ENCODE measurements around the gene LDLRAD3.

The LDLRAD3 gene

DNA sequence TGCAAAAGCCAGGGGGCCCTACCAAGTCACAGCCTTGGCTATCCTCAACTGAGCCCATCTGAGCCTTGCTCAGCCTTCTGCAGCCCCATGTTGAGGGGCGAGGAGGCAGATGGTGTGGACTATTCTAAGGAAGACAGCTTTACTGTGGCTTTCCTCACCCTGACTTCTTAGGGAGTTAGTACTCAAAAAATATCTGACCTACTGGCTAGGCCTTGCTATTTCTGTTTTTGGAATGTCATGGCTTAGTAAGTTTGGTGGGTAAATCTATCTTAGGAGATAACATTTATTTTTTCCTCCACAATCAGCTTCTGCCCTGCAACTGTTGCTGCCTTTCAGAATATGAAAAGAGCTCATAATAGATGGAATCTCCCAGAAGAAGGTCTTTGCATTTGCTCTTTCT lies 80.9 kb downstream of the LDLRAD3 start:
- Histone ChIP-seq H3K4me2 (ENCODE audit: low read depth, low read length, poor library complexity, severe bottlenecking) (no peak overlapping the region), H3K36me3 (ENCODE audit: insufficient read depth, low read length) (no peaks in the 10 kb centered on the region)

DNA sequence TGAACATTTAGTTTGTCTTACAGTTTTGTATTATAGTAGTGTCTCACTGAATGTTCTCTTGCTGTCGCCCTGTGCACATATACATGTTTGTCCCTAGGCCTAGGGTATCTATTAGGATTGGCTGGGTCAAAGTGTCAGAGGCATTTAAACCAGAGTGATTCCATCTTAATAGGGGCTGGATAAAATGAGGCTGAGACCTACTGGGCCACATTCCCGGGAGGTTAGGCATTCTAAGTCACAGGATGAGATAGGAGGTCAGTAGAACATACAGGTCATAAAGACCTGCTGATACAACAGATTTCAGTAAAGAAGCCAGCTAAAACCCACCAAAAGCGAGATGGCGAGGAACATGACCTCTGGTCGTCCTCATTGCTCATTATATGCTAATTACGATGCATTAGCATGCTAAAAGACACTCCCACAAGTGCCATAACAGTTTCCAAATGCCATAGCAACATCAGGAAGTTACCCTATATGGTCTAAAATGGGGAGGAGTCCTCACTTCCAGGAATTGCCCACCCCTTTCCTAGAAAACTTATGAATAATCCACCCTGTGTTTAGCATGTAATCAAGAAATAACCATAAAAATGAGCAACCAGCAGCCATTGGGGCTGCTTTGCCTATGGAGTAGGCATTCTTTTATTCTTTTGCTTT lies 82.6 kb downstream of the LDLRAD3 start:
- Histone ChIP-seq H3K36me3 (ENCODE audit: insufficient read depth, low read length) (no peaks in the 10 kb centered on the region), H3K4me2 (ENCODE audit: low read depth, low read length, poor library complexity, severe bottlenecking) (no peak overlapping the region), H3K9me3 (ENCODE audit: insufficient read depth, low read depth, low read length) (no peaks in the 10 kb centered on the region), H3K9ac (ENCODE audit: low read depth, low read length, poor library complexity, severe bottlenecking) (no peak overlapping the region), H3K79me2 (ENCODE audit: insufficient read depth, low read length) (no peaks in the 10 kb centered on the region), H3F3A (ENCODE audit: low read depth) (no peaks in the 10 kb centered on the region), H3K4me1 (ENCODE audit: insufficient read depth, low read length, poor library complexity, severe bottlenecking) (peaks cover 8% of the 10 kb centered on the region), H3K4me3 (ENCODE audit: low read length, poor library complexity, severe bottlenecking) (no peak overlapping the region), H3K9me2 (replicated peaks; ENCODE audit: low read depth, low read length) (no peaks in the 10 kb centered on the region), H2AFZ (ENCODE audit: low read length) (no peak overlapping the region), H4K20me1 (ENCODE audit: insufficient read depth, low read length, poor library complexity, severe bottlenecking) (no peaks in the 10 kb centered on the region), H3K27me3 (ENCODE audit: insufficient read depth, low read length, poor library complexity, severe bottlenecking) (no peaks in the 10 kb centered on the region)
- no peak for TF ChIP-seq EZH2phosphoT487 (IDR thresholded peaks at IDR 0.05; ENCODE audit: borderline replicate concordance)
- TF ChIP-seq, protein P1, sequence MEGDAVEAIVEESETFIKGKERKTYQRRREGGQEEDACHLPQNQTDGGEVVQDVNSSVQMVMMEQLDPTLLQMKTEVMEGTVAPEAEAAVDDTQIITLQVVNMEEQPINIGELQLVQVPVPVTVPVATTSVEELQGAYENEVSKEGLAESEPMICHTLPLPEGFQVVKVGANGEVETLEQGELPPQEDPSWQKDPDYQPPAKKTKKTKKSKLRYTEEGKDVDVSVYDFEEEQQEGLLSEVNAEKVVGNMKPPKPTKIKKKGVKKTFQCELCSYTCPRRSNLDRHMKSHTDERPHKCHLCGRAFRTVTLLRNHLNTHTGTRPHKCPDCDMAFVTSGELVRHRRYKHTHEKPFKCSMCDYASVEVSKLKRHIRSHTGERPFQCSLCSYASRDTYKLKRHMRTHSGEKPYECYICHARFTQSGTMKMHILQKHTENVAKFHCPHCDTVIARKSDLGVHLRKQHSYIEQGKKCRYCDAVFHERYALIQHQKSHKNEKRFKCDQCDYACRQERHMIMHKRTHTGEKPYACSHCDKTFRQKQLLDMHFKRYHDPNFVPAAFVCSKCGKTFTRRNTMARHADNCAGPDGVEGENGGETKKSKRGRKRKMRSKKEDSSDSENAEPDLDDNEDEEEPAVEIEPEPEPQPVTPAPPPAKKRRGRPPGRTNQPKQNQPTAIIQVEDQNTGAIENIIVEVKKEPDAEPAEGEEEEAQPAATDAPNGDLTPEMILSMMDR (conservative IDR thresholded peaks at IDR 0.05; ENCODE audit: low read length) = no peak

More for the DNA sequence above, 80.9 kb downstream of the LDLRAD3 start:
- Histone ChIP-seq H3K27me3 (ENCODE audit: insufficient read depth, low read length, poor library complexity, severe bottlenecking) (no peaks in the 10 kb centered on the region), H3F3A (ENCODE audit: low read depth) (no peaks in the 10 kb centered on the region), H3K4me1 (ENCODE audit: insufficient read depth, low read length, poor library complexity, severe bottlenecking) (peaks cover 8% of the 10 kb centered on the region), H3K79me2 (ENCODE audit: insufficient read depth, low read length) (no peaks in the 10 kb centered on the region), H3K9me2 (replicated peaks; ENCODE audit: low read depth, low read length) (no peaks in the 10 kb centered on the region), H3K4me3 (ENCODE audit: low read length, poor library complexity, severe bottlenecking) (no peak overlapping the region), H3K9me3 (ENCODE audit: insufficient read depth, low read depth, low read length) (no peaks in the 10 kb centered on the region), H4K20me1 (ENCODE audit: insufficient read depth, low read length, poor library complexity, severe bottlenecking) (no peaks in the 10 kb centered on the region), H3K9ac (ENCODE audit: low read depth, low read length, poor library complexity, severe bottlenecking) (no peak overlapping the region), H2AFZ (ENCODE audit: low read length) (no peak overlapping the region)
- TF ChIP-seq, protein P1 (conservative IDR thresholded peaks at IDR 0.05; ENCODE audit: low read length) = no peak
- TF ChIP-seq EZH2phosphoT487 (IDR thresholded peaks at IDR 0.05; ENCODE audit: borderline replicate concordance) = no peak

DNA sequence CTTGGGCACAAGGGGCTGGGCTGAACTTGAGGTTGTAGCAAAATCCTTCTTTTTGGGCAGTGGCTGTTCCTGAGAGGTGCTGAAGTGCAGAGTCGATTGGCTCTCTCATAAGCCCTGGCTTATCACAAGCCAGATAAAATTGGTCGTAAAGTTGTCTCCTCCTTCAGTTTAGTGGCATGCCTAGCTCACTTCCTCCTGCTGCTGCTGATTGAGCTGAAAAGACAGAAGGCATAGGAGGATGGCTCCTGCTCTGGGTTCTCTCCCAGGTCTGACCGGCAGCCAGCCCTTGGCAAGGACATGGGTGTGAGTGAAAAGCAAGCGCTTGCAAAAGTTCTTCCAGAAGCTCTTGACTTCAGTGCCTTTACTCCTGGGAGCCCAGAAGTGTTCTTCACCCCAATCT lies 83.9 kb downstream of the LDLRAD3 start:
- Histone ChIP-seq H3K4me1 (ENCODE audit: insufficient read depth, low read length, poor library complexity, severe bottlenecking) (peaks cover 8% of the 10 kb centered on the region), H3K9me2 (replicated peaks; ENCODE audit: low read depth, low read length) (no peaks in the 10 kb centered on the region), H3K9ac (ENCODE audit: low read depth, low read length, poor library complexity, severe bottlenecking) (no peak overlapping the region), H3K4me2 (ENCODE audit: low read depth, low read length, poor library complexity, severe bottlenecking) (no peak overlapping the region), H4K20me1 (ENCODE audit: insufficient read depth, low read length, poor library complexity, severe bottlenecking) (no peaks in the 10 kb centered on the region), H3K36me3 (ENCODE audit: insufficient read depth, low read length) (no peaks in the 10 kb centered on the region), H3F3A (ENCODE audit: low read depth) (no peaks in the 10 kb centered on the region), H2AFZ (ENCODE audit: low read length) (no peak overlapping the region), H3K9me3 (ENCODE audit: insufficient read depth, low read depth, low read length) (no peaks in the 10 kb centered on the region), H3K4me3 (ENCODE audit: low read length, poor library complexity, severe bottlenecking) (no peak overlapping the region), H3K79me2 (ENCODE audit: insufficient read depth, low read length) (no peaks in the 10 kb centered on the region), H3K27me3 (ENCODE audit: insufficient read depth, low read length, poor library complexity, severe bottlenecking) (no peaks in the 10 kb centered on the region)
- TF ChIP-seq, protein P1 (conservative IDR thresholded peaks at IDR 0.05; ENCODE audit: low read length) = no peak
- TF ChIP-seq EZH2phosphoT487 (IDR thresholded peaks at IDR 0.05; ENCODE audit: borderline replicate concordance) = no peak

Data from Loucy (cell line).